Measurements from ENCODE around the gene OGFR.

DNA sequence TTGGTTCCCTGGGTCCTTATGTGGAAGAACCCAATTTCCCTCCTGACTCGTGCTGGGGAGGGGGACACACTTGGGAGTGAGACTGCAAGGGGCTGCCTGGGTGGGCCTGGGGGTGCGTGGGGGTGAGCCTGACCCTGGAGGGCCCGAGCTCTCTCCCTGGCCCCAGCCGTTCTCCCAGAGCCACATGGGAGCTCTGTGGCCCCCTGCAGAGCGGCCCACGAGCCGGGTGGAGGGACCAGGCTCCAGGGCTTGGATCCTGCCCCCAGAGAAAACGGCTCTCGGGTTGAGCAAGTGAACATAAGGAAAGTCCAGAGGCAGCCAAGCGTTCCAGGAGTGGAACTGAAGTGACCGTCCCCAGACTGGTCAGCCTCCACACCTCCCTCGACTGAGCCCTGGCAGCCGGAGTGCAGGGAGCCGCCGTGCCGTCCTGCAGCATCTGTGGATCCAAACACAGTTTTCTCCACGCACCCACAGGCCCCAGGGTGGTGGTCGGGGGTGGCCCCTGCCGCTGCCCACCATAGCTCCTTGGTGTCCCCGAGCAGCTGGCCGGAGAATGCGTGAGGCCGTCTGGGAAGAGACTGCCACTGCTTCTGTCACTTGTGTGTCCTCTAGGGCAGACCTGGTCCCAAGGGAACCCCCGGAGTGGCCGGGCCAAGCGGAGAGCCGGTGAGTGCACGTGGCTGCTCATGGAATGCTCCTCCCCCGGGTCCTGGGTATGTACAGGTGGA is 22.8 kb downstream of the OGFR start:
- TF ChIP-seq POLR2A (IDR thresholded peaks at IDR 0.05): no peak
- TF ChIP-seq, protein P1, sequence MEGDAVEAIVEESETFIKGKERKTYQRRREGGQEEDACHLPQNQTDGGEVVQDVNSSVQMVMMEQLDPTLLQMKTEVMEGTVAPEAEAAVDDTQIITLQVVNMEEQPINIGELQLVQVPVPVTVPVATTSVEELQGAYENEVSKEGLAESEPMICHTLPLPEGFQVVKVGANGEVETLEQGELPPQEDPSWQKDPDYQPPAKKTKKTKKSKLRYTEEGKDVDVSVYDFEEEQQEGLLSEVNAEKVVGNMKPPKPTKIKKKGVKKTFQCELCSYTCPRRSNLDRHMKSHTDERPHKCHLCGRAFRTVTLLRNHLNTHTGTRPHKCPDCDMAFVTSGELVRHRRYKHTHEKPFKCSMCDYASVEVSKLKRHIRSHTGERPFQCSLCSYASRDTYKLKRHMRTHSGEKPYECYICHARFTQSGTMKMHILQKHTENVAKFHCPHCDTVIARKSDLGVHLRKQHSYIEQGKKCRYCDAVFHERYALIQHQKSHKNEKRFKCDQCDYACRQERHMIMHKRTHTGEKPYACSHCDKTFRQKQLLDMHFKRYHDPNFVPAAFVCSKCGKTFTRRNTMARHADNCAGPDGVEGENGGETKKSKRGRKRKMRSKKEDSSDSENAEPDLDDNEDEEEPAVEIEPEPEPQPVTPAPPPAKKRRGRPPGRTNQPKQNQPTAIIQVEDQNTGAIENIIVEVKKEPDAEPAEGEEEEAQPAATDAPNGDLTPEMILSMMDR (IDR thresholded peaks at IDR 0.05): no peak

Data from vagina (tissue), 2 donors.